RCC 7860 (cell line): Measurements from ENCODE around the gene KCP.

Source experiments
- DNase-seq: peaks from one replicate; pipeline ENCODE4 v3.0.0-alpha.2; 2015; ENCODE audit warnings: low spot score
- FAIRE-seq: peaks from 2 replicates; lab custom pipeline; 2012; peaks lifted over from hg19 to GRCh38; lab: Jason Lieb, UNC

KCP gene

GRCh38 chr7:128860158-128861073 is 50.1 kb downstream of the KCP start:
- DNase-seq (peak; percentile 20), FAIRE-seq (no peak)

- DNase-seq (no peak), FAIRE-seq (no peak)
Measured at GRCh38 chr7:128859232-128860157, 51.0 kb downstream of the KCP start.

DNA sequence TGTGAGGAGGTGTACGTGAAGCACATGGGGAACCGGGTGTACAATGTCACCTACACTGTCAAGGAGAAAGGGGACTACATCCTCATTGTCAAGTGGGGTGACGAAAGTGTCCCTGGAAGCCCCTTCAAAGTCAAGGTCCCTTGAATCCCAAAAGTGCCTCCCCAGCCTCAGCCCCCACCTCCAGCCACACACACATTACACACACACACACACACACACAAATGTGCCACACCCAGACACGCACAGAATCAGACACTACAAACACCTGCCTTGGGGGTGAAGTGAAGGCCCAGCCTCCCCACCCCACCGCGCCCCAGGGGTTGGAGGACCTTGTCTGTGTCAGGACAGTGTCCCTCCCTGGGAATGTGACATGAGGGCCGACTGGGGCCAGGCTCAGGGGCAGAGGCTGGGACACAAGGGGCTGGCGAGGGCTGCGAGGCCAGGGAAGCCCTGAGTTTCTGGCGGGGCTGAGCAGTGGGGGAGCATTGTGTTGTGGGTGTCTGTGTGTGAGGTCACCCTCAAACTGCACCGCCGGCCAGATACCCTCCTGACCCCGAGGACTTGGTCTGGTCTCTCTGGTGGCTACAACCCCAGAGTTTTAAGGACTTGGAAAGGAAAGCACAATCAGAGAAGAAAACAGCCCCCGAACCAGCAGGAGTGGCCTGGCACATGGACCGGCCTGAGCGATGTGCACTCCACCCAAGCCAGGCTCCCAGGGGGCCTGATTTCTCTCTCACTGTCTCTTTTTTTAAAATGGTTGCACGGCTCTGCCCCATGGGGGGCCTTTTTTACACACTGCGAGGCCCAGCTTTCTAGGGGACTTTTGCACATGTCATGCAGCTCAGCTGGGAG is 51.9 kb downstream of the KCP start:
- DNase-seq: no peak
- FAIRE-seq: no peak

GRCh38 chr7:128856001-128856718 is 54.3 kb downstream of the KCP start:
- FAIRE-seq (no peak), DNase-seq (no peak)

GRCh38 chr7:128855559-128855958 is 55.0 kb downstream of the KCP start:
- no peak for FAIRE-seq
- no peak for DNase-seq

DNA sequence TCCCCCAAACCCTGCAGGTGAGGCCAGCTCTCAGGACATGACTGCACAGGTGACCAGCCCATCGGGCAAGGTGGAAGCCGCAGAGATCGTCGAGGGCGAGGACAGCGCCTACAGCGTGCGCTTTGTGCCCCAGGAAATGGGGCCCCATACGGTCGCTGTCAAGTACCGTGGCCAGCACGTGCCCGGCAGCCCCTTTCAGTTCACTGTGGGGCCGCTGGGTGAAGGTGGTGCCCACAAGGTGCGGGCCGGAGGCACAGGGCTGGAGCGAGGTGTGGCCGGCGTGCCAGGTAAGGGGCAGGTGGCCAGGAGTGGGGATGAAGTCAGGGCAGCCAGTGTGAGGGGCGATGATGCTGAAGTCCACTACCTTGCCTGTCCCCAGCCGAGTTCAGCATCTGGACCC is 56.1 kb downstream of the KCP start:
- DNase-seq (no peak), FAIRE-seq (no peak)

- no peak for DNase-seq
- no peak for FAIRE-seq
Measured at GRCh38 chr7:128853799-128854198, 56.7 kb downstream of the KCP start.

DNA sequence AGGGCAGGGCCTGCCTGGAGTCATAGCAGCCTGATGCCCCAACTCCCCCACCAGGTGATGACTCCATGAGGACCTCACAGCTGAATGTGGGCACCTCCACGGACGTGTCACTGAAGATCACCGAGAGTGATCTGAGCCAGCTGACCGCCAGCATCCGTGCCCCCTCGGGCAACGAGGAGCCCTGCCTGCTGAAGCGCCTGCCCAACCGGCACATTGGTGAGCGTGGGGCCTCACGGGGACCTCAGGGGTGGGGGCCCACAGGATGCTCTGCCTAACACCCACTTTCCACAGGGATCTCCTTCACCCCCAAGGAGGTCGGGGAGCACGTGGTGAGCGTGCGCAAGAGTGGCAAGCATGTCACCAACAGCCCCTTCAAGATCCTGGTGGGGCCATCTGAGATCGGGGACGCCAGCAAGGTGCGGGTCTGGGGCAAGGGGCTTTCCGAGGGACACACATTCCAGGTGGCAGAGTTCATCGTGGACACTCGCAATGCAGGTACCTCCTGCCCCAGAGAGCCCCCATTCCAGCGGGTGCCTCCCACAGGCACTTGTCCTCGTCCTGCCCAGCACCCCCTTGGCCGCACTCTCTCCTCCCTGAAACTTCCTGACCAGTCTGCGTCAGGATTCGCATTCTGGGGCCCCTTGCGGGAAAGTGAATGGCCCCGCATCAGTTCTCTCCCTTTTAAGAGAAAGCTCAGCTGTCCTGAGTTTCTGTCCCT is 57.8 kb downstream of the KCP start:
- FAIRE-seq (no peak), DNase-seq (no peak)

DNA sequence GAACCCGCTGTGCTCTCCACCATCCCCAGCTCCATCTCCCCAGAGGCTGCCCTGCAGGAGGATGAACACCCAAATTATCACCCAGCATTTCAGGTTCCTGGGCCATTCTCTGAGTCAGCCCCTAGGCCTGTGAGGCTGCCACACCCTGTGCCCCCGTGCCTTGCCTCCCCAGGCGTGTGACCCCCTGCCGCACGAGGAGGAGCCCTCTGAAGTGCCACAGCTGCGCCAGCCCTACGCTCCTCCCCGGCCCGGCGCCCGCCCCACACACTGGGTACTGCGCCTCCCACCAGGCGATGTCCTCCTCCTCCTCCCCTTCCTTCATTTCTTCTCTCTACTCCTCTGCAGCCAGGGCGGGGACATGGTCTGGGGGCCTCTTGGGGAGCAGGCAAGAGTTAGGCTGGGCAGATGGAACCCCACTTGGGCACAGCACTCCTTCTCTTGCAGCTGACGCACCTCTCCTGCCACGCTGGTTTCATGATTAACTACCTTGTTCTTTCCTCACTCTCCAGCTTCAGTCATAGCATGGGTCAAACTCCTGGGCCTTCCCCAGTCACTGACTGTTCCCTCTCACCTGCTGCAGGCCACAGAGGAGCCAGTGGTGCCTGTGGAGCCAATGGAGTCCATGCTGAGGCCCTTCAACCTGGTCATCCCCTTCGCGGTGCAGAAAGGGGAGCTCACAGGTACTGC is 60.6 kb downstream of the KCP start:
- DNase-seq (no peak), FAIRE-seq (no peak)

DNA sequence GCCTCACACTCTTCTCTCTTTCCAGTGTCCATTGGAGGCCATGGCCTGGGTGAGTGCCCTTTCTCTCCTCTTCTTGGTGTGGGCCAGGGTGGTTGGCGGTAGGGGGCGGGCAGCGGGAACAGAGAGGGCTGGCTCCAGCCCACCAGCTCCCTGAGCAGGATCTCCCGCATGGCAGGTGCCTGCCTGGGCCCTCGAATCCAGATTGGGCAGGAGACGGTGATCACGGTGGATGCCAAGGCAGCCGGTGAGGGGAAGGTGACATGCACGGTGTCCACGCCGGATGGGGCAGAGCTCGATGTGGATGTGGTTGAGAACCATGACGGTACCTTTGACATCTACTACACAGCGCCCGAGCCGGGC is 61.4 kb downstream of the KCP start:
- DNase-seq (no peak), FAIRE-seq (no peak)

DNA sequence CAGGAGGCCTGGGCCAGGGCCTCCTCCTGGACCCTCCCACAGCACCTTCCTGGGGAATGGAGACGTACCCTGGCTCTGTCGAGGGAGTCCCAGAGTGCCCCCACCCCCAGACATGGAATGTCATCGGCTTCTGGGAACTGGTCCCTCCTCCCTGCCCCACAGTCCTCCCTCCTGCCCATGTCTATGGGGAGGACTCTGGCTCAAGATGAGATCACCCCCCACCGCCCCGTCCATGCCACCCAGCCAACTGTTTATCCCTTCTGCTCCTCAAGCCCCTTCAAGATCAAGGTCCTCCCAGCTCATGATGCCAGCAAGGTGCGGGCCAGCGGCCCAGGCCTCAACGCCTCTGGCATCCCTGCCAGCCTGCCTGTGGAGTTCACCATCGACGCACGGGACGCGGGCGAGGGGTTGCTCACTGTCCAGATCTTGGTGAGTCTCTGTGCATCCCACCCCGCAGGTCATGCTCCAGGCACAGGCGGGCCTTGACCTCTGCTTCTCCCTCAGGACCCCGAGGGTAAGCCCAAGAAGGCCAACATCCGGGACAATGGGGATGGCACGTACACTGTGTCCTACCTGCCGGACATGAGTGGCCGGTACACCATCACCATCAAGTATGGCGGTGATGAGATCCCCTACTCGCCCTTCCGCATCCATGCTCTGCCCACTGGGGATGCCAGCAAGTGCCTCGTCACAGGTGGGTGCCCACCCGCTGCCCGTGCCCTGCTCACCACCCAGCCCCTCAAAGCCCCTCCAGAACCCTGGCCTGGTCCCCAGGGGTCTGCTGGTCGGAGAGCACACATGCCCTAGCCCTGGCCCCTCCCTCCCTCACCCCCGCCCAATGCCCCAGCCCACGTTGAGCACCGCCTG is 62.0 kb downstream of the KCP start:
- FAIRE-seq (no peak), DNase-seq (no peak)

DNA sequence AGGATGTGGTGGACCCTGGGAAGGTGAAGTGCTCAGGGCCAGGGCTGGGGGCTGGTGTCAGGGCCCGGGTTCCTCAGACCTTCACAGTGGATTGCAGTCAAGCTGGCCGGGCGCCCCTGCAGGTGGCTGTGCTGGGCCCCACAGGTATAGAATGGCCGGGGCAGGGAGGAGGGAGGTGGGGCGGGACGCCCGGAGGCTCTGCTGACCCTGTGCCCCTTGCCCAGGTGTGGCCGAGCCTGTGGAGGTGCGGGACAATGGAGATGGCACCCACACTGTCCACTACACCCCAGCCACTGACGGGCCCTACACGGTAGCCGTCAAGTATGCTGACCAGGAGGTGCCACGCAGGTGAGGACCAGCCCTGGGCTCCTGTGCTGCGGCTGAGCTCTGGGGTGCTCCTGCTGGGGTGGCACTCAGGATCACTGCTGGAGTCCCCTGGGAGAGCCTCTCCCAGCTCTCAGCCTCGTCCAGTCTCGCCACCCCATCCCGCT is 62.7 kb downstream of the KCP start:
- DNase-seq: no peak
- no peak for FAIRE-seq

GRCh38 chr7:128846781-128847444 is 63.6 kb downstream of the KCP start:
- no peak for FAIRE-seq
- no peak for DNase-seq

GRCh38 chr7:128845987-128846386 is 64.5 kb downstream of the KCP start:
- DNase-seq (no peak), FAIRE-seq (no peak)

- FAIRE-seq (no peak), DNase-seq (no peak)
Measured at GRCh38 chr7:128845475-128845874, 65.0 kb downstream of the KCP start.

- FAIRE-seq (no peak), DNase-seq (no peak)
Measured at GRCh38 chr7:128844777-128845311, 65.7 kb downstream of the KCP start.

- DNase-seq (no peak), FAIRE-seq (no peak)
Measured at GRCh38 chr7:128843938-128844621, 66.4 kb downstream of the KCP start.
